WTC11 (cell line): ENCODE measurements around the gene KLHDC3. TPM values are rescaled to one million over a fixed set of nuclear protein-coding genes. Genes with fewer than 3 reads are reported as not detected.

Experiments used
- ATAC-seq: fragments of 200-7000 bp; cut with Tn5 transposase; 2 replicates; pipeline ENCODE4 v1.10.0; 2021; ENCODE audit warnings: mild to moderate bottlenecking, moderate library complexity
- CTCF ChIA-PET: fragments of 300-600 bp; sonication (Branson Sonifier 250); formaldehyde crosslinking; loops from one replicate; lab custom pipeline; 2021; ENCODE audit warnings: antibody characterized with exemption; lab: Charles Lee
- POLR2A ChIA-PET: fragments of 350-600 bp; sonication (Branson Sonifier 250); formaldehyde crosslinking; loops from one replicate; lab custom pipeline; 2021; ENCODE audit warnings: antibody characterized with exemption; lab: Charles Lee
- DNase-seq: peaks from one replicate; pipeline ENCODE4 v3.0.0; 2021; ENCODE audit warnings: low spot score
- H3K27ac Mint-ChIP-seq: 2 replicates; pipeline ENCODE4 v1.8.0; 2021; ENCODE audit warnings: mixed read lengths
- H3K27me3 Mint-ChIP-seq: 2 replicates; pipeline ENCODE4 v1.8.0; 2021; ENCODE audit warnings: low read depth, mild to moderate bottlenecking, moderate library complexity, mixed read lengths
- H3K36me3 Mint-ChIP-seq: 2 replicates; pipeline ENCODE4 v1.8.0; 2021; ENCODE audit warnings: mixed read lengths
- H3K4me1 Mint-ChIP-seq: 2 replicates; pipeline ENCODE4 v1.8.0; 2022; ENCODE audit warnings: mixed read lengths
- H3K4me3 Mint-ChIP-seq: 2 replicates; pipeline ENCODE4 v1.8.0; 2021; ENCODE audit warnings: mild to moderate bottlenecking, moderate library complexity, mixed read lengths
- H3K9me3 Mint-ChIP-seq: 2 replicates; pipeline ENCODE4 v1.8.0; 2021; ENCODE audit warnings: mixed read lengths
- HMGA2 ChIP-seq: fragments of 250-450 bp; sonication (Bioruptor Pico); IDR thresholded peaks from 2 replicates; pipeline ENCODE4 v1.4.0; 2021; ENCODE audit warnings: mild to moderate bottlenecking, moderate library complexity
- NFE2L1 ChIP-seq: sonication (generic); formaldehyde crosslinking; IDR thresholded peaks from 2 replicates; pipeline ENCODE4 v1.8.1; 2023; ENCODE audit warnings: missing genetic modification reagents
- NR1H2 ChIP-seq: sonication (generic); formaldehyde crosslinking; IDR thresholded peaks from 2 replicates; pipeline ENCODE4 v1.9.0; 2021; ENCODE audit warnings: mild to moderate bottlenecking, moderate library complexity, missing genetic modification reagents
- PRDM15 ChIP-seq: sonication (generic); formaldehyde crosslinking; IDR thresholded peaks from 2 replicates; pipeline ENCODE4 v1.8.0; 2022; ENCODE audit warnings: missing genetic modification reagents
- RORB ChIP-seq: fragments of 250-450 bp; sonication (Bioruptor Pico); IDR thresholded peaks from 2 replicates; pipeline ENCODE4 v1.9.0; 2021; ENCODE audit warnings: mild to moderate bottlenecking
- SMAD4 ChIP-seq: sonication (generic); formaldehyde crosslinking; IDR thresholded peaks from 2 replicates; pipeline ENCODE4 v1.8.0; 2022; ENCODE audit warnings: mild to moderate bottlenecking, missing genetic modification reagents
- USF2 ChIP-seq: sonication (generic); formaldehyde crosslinking; IDR thresholded peaks from 2 replicates; pipeline ENCODE4 v1.8.1; 2023; ENCODE audit warnings: mild to moderate bottlenecking, missing genetic modification reagents, moderate library complexity
- ZNF416 ChIP-seq: fragments of 250-450 bp; sonication (Bioruptor Pico); IDR thresholded peaks from 2 replicates; pipeline ENCODE4 v1.9.0; 2021; ENCODE audit warnings: mild to moderate bottlenecking, inconsistent platforms
- ZNF425 ChIP-seq: fragments of 250-450 bp; sonication (Bioruptor Pico); conservative IDR thresholded peaks from 2 replicates; pipeline ENCODE4 v1.9.0; 2021; ENCODE audit warnings: mild to moderate bottlenecking
- ZNF532 ChIP-seq: fragments of 250-450 bp; sonication (Bioruptor Pico); IDR thresholded peaks from 2 replicates; pipeline ENCODE4 v1.9.0; 2021; ENCODE audit warnings: mild to moderate bottlenecking, borderline replicate concordance
- ZSCAN18 ChIP-seq: fragments of 250-450 bp; sonication (Bioruptor Pico); IDR thresholded peaks from 2 replicates; pipeline ENCODE4 v2.1.2; 2022; ENCODE audit warnings: mild to moderate bottlenecking, moderate library complexity
- total RNA-seq: library from RNA; stranded (reverse); gene quantifications from 3 replicates; pipeline ENCODE4 v1.2.3, GENCODE V29; 2021

The KLHDC3 gene
- total RNA-seq, 1 experiment from 2014 or later = 172 TPM

- H3K27ac Mint-ChIP-seq = peak overlapping the region; percentile 95
- ChIA-PET POLR2A (interaction anchor here (0.5 to 1.7 kb wide), 14 partner anchors 14 to 232 kb away, joined by 3 to 9 read pairs (median 4); partner anchors contain the start of genes CNPY3, CUL7, GNMT and KLC4), CTCF (interaction anchor here (0.6 to 3.1 kb wide), 18 partner anchors 9 to 843 kb away, joined by 3 to 22 read pairs (median 4); partner anchors contain the start of genes CNPY3, GNMT, KLC4 and MRPL2)
- no peak for ATAC-seq
- peaks cover 56% of the 10 kb centered on the region for H3K36me3 Mint-ChIP-seq
- H3K4me1 Mint-ChIP-seq = peaks cover 28% of the 10 kb centered on the region
- H3K4me3 Mint-ChIP-seq = peak overlapping the region; percentile 99
- no peak for DNase-seq
- H3K9me3 Mint-ChIP-seq = no peaks in the 10 kb centered on the region
- 0 out of 2 replicates have a peak, but pooled peaks have one; percentile 11 for TF ChIP-seq PRDM15 (CRISPR knock-in tag)
- TF ChIP-seq ZNF532 (CRISPR knock-in tag) = no peak
- TF ChIP-seq USF2 (CRISPR knock-in tag) = no peak
- no peaks in the 10 kb centered on the region for H3K27me3 Mint-ChIP-seq
These were observed 423 bp downstream of the KLHDC3 start for GRCh38 chr6:43014434-43014909.

- Mint-ChIP-seq H3K36me3 (peaks cover 41% of the 10 kb centered on the region), H3K4me1 (peaks cover 36% of the 10 kb centered on the region), H3K27me3 (no peaks in the 10 kb centered on the region), H3K9me3 (no peaks in the 10 kb centered on the region), H3K4me3 (peak overlapping the region; percentile 53), H3K27ac (peak overlapping the region; percentile 90; the same call in 1 of the 2 replicates)
- no peak for TF ChIP-seq ZNF416 (CRISPR knock-in tag)
- TF ChIP-seq RORB = no peak
- TF ChIP-seq ZNF425 (CRISPR knock-in tag) = no peak
- TF ChIP-seq NFE2L1 = no peak
- no peak for TF ChIP-seq NR1H2
- no peak for TF ChIP-seq HMGA2
- TF ChIP-seq SMAD4 (CRISPR knock-in tag) = no peak
- no peak for TF ChIP-seq ZSCAN18
- CTCF ChIA-PET = interaction anchor here (0.8 kb wide), 1 partner anchor 53 kb away, joined by 4 read pairs; no protein-coding TSS in a partner anchor
- POLR2A ChIA-PET = interaction anchor here (0.5 to 0.7 kb wide), 2 partner anchors 11 to 147 kb away, joined by 3 to 5 read pairs; no protein-coding TSS in a partner anchor
- ATAC-seq (no peak), DNase-seq (no peak)
These were observed 2.3 kb downstream of the KLHDC3 start for GRCh38 chr6:43016176-43016942.
